Activated T-cell treated with anti-CD3 and anti-CD28 coated beads for 48 hours (primary cell): Measurements from ENCODE around the gene MALT1.
"Not testable (repeated sequence)": the region's sequence is repeated elsewhere in the genome, so short reads cannot be mapped to it uniquely, and the experiment has no call there.

Source experiments
- DNase-seq: peaks from one replicate; pipeline ENCODE4 v3.0.0-alpha.2; 2020; ENCODE audit warnings: low read depth

The MALT1 gene

DNA sequence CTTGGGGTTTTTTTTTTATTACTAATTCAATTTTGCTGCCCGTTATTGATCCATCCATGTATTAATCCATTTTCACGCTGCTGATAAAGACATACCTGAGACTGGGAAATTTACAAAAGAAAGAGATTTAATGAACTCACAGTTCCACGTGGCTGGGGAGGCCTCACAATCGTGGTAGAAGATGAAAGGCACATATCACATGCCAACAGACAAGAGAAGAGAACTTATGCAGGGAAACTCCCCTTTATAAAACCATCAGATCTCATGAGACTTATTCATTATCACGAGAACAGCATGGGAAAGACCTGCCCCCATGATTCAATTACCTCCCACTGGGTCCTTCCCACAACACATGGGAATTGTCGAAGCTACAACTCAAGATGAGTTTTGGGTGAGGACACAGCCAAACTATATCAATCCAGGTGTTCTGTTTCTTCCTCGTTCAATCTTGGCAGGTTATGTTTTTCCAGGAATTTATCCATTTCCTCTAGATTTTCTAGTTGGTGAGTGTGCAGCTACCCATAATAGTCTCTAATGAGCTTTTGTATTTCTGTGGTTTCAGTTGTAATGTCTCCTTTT lies 18.0 kb upstream of the MALT1 start:
- not testable (repeated sequence) for DNase-seq

DNA sequence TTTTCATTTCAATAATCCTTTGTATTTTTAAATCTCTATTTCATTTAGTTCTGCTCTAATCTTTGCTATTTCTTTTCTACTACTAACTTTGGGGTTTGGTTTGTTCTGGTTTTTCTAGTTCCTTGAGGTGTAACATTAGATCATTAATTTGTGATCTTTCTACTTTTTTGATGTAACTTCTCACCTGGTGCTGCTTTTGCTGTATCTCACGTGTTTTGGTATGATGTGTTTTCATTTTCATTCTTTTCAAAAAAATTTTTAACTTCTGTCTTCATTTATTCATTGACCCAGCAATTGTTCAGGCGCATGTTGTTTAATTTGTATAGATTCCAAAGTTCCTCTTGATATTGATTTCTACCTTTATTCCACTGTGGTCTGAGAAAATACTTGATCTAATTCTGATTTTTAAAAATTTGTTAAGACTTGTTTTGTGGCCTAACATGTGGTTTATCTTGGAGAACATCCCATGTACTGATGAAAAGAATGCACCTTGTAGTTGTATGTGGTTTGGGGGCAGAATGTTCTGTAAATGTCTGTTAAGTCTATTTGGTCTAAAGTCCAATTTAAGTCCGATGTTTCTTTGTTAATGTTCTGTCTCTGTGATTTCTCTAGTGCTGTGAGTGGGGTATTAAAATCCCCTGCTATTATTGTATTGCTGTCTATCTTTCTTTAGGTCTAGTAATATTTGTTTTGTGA lies 17.3 kb upstream of the MALT1 start:
- no peak for DNase-seq

DNA sequence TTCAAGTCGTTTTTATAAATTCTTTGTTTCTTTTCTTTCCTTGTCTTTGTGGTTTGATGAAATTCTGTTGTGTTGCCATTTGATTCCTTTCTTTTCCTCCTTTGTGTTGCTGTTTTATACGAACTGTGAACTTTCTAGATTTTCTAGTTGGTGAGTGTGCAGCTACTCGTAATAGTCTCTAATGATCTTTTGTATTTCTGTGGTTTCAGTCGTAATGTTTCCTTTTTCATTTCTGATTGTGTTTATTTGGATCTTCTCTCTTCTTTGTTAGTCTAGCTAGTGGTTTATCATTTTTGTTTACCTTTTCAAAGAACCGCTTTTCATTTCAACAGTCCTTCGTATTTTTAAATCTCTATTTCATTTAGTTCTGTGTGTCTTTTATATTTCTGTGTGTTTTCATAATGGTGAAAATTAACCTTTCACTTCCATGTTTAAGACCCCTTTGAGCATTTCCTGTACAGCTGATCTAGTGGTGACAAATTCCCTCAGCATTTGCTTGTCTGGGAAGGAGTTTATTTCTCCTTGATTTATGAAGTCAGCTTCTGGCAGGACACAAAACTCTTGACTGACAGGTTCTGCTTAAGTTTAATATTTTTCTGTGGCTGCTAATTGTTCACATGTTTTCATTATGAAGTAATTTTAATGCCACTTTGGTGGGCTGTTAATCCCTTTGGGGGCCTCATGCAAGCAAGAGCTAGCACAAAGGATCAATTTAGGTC lies 16.2 kb upstream of the MALT1 start:
- DNase-seq, result no peak

DNA sequence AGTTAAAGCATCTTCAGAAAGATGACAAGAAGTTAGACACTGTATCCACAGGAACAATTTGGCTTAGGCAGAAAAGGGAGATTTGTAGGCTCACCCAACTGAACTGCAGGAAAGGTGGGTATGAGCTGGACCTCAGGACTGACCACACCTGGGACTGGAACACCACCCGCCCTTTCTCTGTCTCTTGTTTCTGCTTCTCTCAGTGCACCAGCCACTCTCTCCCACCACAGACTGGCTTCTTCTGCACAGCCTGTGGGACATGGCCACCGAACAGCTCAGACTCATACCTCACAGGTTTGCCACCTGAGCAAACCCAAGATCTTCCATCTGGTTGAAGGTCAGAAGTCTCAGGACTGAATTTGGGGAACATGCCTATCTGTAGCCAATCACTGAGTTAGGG lies 14.2 kb upstream of the MALT1 start:
- no peak for DNase-seq

DNA sequence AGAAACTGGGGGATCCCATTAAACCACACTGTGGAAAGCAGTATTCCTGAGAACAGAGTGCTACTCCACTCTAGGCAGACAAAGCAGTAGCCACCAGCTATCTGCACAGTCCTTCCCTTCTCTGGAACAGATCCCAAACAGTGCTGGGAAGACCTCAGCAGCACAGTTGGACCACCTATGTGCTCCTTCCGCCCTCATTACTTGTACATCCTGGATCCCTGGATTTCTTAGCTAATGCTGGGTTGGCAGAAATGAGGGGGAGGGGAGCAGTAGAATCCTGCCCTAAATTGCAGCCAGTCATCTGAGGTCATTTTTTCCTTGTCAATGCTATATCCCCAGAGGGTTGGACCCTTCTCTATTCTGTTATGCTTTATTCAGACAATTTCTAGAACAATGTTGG lies 13.8 kb upstream of the MALT1 start:
- DNase-seq, result no peak

DNA sequence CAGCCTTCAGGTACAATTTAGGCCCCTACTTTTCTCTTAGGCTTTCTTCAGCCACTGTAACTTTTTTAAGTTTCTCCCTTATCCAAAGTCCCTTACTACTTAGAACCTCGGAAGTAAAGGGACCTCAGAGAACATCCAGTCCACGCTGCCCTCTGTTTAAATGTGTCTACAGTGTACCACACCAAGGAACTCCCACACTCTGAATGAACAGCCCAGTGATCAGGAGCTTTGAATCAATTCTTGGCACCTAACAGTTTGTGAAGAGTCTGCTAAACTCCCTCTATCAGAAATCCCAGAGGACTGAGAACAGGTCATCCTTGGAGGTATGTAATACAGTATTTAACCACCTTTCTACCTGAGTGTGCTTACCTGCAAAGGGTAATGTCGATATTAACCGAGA lies 11.6 kb upstream of the MALT1 start:
- no peak for DNase-seq

DNA sequence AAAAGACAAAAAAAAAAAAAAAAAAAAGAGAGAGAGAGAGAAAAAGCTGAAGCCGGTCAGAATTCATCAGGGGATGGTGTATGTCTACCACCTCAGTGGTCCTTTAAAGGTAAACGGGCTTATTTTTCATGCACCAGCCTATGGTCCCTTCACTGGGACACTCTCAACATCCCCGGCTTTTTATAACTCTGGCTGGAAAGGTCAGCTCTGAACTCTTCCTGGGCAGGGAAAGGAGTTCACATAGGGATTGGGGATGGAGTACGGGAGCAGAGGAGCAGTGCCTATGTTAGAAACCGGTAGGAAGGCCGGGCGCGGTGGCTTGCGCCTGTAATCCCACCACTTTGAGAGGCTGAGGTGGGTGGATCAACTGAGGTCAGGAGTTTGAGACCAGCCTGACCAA lies 10.3 kb upstream of the MALT1 start:
- no peak for DNase-seq

DNA sequence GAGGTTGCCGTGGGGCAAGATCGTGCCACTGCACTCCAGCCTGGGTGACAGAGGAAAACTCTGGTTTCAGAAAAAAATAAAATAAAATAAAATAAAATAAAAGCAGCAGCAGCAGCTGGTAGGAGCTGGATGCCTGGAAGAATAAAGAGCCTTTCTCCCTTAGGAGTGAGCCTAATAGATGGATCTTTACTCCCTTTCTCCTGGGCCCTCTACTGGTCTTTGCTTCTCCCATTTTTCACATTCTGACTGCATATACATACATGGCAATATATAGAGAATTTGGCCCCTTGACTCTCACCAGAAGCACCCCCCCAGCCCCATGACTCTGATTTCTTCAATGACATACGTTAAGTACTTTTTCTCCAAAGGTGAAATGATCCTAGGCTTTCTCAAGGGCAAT lies 9.8 kb upstream of the MALT1 start:
- no peak for DNase-seq

DNA sequence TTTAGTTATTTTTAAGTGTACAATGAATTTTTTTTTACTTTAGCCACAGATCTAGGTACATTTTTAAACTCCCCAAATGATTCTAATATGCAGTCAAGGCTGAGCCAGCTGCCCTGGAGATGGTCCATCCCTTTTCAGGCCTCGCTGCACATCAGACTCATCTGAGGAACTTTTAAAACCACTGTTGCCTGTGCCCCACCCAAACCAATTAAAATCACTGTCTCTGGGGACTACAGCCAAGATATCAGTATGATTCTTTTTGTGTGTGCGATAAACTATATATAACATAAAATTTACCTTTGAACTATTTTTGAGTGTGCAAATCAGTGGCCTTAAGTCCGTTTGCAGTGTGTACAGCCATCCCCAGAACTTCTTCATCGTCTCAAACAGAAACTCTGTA lies 9.1 kb upstream of the MALT1 start:
- DNase-seq, result no peak

DNA sequence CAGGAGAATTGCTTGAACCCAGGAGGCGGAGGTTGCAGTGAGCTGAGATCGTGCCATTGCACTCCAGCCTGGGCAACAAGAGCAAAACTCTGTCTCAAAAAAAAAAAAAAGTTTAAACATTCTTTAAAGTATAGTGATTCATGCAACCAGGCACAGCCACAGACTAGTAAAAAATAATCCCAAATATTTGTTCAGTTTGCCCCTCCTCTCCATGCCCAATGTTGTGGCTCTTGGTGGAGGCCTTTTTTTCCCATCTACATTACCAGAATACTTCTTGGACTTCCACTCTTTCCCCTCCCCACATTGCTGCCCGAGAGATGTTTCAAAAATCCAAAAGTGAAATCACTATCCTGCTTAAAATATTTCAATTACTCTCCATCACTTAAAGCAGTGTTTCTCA lies 5.1 kb upstream of the MALT1 start:
- DNase-seq, result no peak

DNA sequence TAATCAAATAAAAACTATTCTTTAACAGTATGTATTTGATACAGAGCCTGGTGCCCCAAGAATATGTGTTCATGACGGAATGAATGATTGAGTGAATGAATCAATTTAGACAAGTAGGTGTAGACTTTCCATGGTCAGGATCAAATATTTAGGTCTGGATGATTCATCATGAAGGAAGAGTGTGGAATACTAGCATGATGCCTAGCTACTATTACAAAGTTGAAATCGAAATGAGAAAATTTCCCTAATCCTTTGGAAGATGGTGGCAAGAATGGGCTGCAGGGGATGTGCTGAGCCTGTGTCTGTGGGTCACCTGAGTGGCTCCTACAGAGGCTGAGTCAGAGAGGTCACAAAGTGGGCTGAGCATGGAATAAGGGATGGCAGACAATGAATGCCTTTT lies 3.1 kb upstream of the MALT1 start:
- no peak for DNase-seq

DNA sequence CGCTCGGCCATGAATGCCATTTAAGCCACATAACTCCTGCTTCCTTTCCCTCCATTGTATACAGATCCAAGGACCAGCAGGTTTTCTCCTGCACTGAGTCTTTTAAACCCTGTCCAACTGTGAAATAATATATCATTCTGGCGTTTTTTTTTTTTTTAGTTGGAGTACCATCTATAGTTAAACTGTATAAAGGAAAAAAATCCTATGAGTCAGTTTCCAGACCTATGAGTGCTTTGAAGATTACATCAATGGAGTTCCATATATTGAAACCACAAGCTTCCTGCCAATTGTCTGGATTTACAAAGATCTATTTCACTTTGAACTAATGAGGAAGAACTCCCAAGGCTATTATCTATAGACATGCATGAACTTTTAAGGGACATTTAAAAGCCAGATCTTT lies 2.4 kb upstream of the MALT1 start:
- no peak for DNase-seq

DNA sequence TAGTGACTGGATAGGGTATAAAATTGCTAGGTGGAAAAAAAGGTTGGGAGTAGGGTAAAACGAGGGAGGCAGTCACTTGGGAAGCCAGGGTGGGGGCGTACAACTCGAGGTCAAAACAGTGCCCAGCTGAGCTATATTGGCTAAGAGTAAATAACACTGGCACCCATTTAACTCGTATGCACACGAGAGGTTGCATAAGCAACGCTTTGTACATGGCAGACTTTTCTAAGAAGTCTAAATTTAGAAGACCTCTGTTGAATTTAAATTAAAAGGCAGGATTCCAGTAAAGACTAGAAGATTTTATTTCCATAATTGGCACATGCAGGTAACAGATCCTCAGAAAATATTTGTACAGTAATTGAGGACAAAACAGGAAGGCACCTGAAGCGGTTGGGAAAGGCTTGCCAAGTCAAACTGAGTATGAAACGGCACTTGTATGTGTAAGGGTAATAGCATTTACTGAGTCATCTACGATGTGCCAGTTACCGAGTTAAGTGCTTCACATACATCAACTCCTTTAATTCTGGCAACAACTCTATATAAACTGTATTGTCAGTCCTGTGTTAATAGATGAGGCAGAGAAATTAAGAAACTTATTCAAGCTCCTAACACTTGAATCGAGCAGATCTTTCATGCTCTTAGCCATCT lies 1.4 kb upstream of the MALT1 start:
- no peak for DNase-seq

DNA sequence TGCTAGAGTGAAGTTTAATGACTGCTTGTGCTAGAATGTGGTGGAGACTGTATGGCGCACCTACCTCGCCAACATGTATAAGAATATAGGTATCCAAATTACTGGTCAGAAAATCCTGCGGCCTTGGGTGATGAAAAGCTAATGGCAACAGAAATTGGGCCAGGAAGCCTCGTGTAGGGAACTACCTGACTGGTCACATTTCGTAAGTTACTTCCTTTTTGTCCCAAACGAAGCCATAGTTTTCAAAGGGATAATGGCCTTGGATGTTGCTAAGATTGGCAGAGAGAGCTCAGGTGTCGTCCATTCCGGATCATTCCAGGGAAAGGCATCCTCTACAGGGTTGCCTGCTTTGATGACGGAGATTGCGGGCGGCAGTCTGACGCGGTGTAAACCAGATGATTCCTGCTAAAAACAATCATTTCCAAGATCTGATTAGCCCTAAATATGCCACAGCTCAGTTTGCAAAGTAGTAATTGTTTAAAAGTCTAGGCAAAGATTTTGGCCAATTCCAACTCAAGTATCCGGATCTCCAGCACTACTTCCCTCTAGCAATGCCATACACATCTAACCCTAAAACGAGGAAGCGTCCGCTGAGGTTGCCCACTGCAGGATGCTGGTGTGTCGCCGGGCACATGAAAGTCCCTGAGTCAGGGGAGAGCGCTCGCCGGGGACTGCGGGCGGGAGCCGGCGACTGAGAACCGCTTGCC lies 708 bp upstream of the MALT1 start:
- DNase-seq, result no peak

DNA sequence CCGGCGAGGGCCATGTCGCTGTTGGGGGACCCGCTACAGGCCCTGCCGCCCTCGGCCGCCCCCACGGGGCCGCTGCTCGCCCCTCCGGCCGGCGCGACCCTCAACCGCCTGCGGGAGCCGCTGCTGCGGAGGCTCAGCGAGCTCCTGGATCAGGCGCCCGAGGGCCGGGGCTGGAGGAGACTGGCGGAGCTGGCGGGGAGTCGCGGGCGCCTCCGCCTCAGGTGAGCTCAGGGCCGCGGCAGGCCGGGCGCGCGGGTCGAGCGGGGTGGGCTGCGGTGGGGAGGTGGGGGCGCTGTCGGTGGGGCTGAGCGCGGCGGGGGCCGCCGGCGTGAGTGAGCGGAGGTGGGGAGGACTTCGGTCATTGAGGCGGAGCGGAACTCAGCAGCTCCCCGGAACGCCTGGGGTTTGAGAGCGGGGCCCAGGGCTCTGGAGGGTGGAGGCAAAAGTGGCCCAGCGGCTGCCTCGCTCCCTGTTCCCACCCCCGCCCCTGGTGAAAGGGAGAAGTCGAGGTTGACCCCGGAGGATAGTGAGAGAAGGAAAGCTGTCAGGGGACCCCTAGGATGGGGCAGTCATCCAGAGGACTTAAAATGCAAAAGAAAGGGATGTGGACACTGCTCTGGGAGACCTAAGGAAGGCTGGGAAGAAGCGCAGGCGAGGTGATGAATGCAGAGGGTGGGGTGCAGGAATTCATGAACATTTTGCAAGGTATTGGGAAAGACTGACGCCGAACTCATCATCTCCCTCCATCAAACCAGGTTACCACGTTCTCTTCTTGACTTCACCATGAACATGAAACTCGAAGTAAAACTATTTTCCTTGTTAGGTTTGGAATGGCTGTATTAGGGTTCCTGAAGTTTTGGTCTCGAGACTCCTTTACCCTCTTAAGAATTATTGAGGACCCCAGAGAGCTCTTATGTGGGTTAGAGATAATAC lies 633 bp downstream of the MALT1 start:
- DNase-seq, result no peak

DNA sequence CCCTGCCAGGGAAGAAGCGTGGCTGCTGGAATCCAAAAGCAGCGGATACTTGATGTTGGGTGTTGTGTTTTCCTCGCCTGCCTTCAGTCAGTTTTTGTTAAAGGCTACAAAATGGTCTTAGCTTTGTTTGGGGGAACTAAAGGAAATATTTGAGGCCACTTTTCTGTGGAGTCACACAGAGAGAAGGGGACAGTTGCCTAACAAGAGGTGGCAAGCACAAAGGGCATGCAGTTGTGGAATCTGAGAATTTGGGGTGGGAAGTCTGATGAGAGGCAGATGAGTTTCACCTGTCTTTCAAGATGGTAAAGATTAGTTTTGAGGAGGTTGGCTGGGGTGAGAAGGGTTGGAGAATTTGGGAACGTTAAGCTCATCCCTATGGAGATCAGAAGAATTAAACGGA lies 2.9 kb downstream of the MALT1 start:
- DNase-seq, result no peak

DNA sequence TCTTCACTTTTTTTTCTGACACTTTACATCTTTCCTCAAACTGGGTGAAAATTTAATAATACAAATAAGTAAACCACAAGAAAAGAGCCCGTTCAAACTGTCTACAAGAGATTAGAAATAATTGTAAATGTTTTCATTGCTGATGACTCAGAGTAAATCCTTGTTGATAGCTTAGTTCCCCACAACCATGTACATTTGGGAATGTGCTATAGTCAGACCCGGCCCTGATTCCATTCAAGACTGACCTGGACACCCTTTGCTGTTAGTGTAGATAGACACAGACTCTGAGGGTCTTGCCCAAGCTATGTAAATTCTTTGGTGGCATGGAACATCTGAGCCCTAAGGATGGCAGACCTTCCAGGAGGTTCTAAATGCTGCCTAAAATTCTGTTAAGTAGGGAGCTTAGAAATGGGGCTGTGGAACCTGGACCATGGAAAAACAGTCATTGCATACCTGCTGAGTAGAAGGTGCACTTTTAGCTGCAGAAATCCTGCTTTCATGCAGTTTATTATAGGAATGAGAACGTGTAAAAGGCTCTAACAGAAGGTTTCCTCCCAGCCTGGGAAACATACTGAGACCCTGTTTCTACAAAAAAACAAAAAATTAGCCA lies 3.7 kb downstream of the MALT1 start:
- DNase-seq, result no peak

DNA sequence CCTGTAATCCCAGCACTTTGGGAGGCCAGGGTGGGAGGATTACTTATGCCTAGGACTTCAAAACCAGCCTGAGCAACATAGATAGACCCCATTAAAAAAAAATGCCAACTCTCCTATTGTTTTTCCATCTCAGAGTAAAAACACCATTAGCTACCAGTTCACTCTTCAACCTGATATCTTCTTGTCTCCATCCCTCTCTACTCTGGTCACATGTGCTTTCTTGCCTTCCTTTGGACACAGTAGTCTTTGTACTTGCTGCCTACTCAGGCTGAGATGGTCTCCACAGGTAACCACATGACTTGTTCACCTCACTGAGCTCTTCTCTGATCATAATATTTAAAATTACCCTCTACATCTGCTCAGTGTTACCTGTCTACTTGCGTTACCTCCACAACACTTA lies 5.0 kb downstream of the MALT1 start:
- DNase-seq, result no peak

DNA sequence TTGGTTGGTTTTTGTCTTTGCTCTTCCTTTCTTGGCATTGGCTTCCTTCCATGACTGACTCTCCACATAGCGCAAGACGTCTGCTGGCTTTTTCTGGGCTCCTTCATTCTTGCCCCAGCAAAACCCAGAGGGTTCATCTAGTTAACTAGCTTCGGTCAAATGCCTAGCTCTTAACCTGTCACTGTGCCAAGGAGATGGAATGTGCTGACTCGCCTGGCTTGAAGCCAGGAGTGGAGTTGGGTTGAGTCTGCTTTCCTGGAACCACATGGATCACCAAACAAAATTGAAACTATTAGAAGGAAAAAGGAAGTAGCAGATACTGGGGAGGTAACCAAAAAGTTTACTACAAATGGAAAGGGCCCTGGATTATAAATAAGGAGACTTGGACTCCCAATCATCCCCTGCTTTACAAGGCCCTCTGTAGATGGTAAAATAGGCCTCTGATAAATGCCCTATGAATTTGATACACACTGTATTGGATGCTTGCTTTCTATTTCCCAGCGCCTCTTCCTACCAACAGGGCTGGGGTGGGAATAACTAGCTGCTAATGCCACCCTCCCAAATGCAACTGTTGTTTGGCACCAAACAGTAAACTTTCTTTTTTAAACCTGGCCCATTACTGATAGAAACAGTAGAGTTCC lies 11.3 kb downstream of the MALT1 start:
- no peak for DNase-seq

DNA sequence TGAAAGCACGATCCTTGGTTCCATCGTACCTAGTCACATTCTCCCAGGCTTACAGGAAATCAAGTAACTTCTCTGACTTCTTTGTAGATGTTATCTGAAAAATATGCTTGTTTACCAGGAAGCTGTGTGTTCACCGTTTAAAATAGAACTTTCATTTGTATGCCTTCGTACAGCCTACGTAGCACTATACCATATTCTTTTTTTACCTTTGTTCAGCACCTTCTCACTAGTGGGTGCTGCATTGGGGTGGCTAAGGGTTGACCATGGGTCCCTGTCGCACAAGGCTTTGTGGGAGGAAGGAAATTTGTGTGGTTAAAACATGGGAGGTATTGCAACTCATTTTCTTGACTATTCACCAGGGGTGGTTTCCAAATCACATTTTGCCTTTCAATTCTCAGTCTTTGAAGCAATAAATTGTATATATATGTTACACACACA lies 16.6 kb downstream of the MALT1 start:
- DNase-seq, result peak; percentile 46
